GM06990 (cell line): Measurements from ENCODE around the gene CREG2.

ENCODE experiments used
- DNase-seq: peaks from one replicate; pipeline ENCODE4 v3.0.0-alpha.2; 2011; ENCODE audit not compliant: insufficient read length; ENCODE audit errors: extremely low read depth
- H3K27me3 ChIP-seq: replicated peaks from 2 replicates; pipeline ENCODE4 v1.6.0; 2011; ENCODE audit warnings: low read length; ENCODE audit not compliant: control insufficient read depth, insufficient read depth
- H3K36me3 ChIP-seq: 2 replicates; pipeline ENCODE4 v1.5.1; 2011; ENCODE audit warnings: low read length; ENCODE audit not compliant: control insufficient read depth, insufficient read depth
- H3K4me3 ChIP-seq: replicated peaks from 2 replicates; pipeline ENCODE4 v1.5.1; 2011; ENCODE audit warnings: low read depth, mild to moderate bottlenecking, control low read depth, low read length
- CTCF ChIP-seq: IDR thresholded peaks from 2 replicates; pipeline ENCODE4 v1.5.1; 2011; ENCODE audit warnings: low read length, control low read depth, mild to moderate bottlenecking, inconsistent platforms; ENCODE audit not compliant: insufficient read depth, poor library complexity, severe bottlenecking

Gene CREG2

GRCh38 chr2:101299604-101300003 lies 87.7 kb downstream of the CREG2 start:
- H3K27me3 ChIP-seq = no peaks in the 10 kb centered on the region
- DNase-seq = no peak
- TF ChIP-seq CTCF = no peak
- H3K36me3 ChIP-seq = no peaks in the 10 kb centered on the region
- H3K4me3 ChIP-seq = no peak overlapping the region

- TF ChIP-seq CTCF = no peak
- H3K27me3 ChIP-seq = no peaks in the 10 kb centered on the region
- DNase-seq = no peak
- H3K36me3 ChIP-seq = no peaks in the 10 kb centered on the region
- no peak overlapping the region for H3K4me3 ChIP-seq
These were observed 89.9 kb downstream of the CREG2 start for GRCh38 chr2:101297383-101297782.

GRCh38 chr2:101296371-101296770 lies 90.9 kb downstream of the CREG2 start:
- H3K36me3 ChIP-seq = no peaks in the 10 kb centered on the region
- no peak for TF ChIP-seq CTCF
- no peak overlapping the region for H3K4me3 ChIP-seq
- no peak for DNase-seq
- H3K27me3 ChIP-seq = no peaks in the 10 kb centered on the region

GRCh38 chr2:101295895-101296294 lies 91.4 kb downstream of the CREG2 start:
- no peak for TF ChIP-seq CTCF
- Histone ChIP-seq H3K36me3 (no peaks in the 10 kb centered on the region), H3K4me3 (no peak overlapping the region), H3K27me3 (no peaks in the 10 kb centered on the region)
- no peak for DNase-seq
